ELR (cell line): ENCODE results near the gene EGLN3.
"Not testable (repeated sequence)": the region's sequence is repeated elsewhere in the genome, so short reads cannot be mapped to it uniquely, and the experiment has no call there.

Experiments used
- DNase-seq: peaks from one replicate; pipeline ENCODE4 v3.0.0-alpha.2; 2015; ENCODE audit warnings: low read depth

The EGLN3 gene

GRCh38 chr14:33950320-33951182 is at the start of gene EGLN3:
TSS of gene EGLN3 (minus strand) at chr14:33951074. CDS start at chr14:33950752, 322 bp downstream.
- peak; percentile 44 for DNase-seq

GRCh38 chr14:34000396-34000795 is 49.5 kb upstream of the EGLN3 start:
- DNase-seq = no peak

GRCh38 chr14:33999771-34000291 is 49.0 kb upstream of the EGLN3 start:
- DNase-seq = no peak

DNA sequence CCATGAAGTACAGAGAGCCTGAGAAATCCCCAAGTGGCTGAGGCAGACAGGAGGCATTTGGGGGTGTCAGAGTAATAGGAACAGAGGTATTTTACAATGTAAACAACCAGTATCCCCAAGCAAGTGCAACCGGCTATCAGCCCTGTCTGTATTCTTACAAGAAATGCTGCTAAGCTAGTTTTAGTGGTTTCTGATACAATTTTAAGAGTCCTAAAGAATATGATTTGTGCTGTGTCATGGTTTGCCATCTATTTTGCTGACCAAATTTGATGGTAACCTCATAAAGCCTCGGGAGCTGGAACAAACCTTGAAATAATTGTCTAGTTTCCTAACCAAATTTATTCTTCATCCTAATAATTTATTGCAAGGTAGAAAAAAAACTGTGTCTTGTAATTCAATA is 46.7 kb upstream of the EGLN3 start:
- DNase-seq = no peak

DNA sequence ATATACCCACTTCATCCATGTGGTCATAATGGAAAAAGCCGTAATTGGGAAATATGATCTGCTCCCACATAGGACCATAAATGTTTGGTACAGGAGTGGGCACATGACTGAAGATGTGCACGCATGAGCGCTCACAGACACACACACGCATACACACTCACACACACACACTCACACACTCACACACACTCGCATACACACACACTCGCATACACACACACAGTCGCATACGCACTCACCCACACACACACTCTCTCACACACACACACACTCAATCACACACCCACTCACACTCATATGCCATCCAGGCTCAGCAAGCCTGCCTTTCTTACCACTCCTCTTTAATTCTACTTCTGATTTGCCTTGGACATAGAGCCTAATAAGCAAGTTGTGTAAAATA is 45.6 kb upstream of the EGLN3 start:
- no peak for DNase-seq

GRCh38 chr14:33993246-33993645 is 42.4 kb upstream of the EGLN3 start:
- no peak for DNase-seq

GRCh38 chr14:33992274-33993007 is 41.6 kb upstream of the EGLN3 start:
- DNase-seq = no peak

GRCh38 chr14:33990790-33991189 is 39.9 kb upstream of the EGLN3 start:
- DNase-seq = no peak

DNA sequence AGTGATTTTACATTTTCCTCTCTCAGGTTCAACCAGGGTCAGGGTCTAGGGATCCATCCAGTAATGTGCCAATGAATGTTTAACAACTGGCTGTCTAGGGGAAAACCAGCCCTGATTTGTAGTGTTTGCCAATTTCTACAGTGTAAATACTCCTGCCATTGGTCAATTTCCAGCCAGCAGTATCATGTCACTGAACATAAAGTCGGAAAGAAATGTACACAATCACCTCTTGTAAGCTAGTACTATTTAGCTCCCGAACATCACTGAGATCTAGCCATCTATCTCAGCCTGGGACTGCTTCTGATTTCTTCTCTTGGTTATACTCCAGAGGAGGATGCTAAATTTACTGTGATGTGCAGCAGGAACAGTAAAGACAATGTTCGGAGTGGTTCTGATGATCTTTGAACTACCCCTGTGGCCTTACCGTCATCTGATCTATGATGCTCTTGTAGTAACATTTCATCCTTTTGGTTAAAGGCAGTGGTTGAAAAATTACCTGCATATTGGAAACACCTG is 36.7 kb upstream of the EGLN3 start:
- DNase-seq = no peak

- DNase-seq = peak; percentile 59
Observed at GRCh38 chr14:33986804-33987203, 35.9 kb upstream of the EGLN3 start.

GRCh38 chr14:33985242-33985641 is 34.4 kb upstream of the EGLN3 start:
- DNase-seq = no peak

- DNase-seq = no peak
Observed at GRCh38 chr14:33979613-33980276, 28.9 kb upstream of the EGLN3 start.

DNA sequence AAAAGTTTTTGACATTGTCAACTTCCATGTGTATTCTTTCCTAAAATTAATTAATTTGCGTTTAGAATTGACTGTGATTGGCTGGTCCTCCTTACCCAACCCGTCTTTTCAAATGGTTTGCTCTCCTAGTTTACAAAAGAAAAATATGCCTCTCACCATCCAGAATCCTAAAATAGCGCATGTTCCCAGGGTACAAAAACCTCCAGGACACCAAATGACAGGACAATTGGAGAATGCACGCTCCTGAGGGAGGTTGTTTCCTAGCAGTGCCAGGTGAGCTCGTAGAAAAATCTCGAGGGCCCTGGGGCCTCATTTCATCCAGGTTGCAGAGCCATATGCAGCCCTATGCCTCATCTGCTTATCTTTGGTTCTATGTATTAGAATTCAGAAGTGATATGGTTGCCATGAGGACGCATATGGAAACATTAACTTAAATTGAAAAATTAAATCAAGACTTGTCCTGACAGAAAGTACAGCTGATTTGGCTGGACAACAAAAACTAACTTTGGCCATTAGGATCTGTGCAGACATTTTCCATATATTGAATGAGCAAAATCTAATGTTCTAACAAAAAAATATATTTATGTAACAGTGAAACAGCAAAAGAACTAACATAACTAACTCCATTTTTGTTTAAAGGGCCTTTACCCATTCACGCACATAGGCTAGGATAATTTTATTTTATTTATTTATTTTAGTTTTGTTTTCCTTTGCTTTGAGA is 28.2 kb upstream of the EGLN3 start:
- DNase-seq = no peak

DNA sequence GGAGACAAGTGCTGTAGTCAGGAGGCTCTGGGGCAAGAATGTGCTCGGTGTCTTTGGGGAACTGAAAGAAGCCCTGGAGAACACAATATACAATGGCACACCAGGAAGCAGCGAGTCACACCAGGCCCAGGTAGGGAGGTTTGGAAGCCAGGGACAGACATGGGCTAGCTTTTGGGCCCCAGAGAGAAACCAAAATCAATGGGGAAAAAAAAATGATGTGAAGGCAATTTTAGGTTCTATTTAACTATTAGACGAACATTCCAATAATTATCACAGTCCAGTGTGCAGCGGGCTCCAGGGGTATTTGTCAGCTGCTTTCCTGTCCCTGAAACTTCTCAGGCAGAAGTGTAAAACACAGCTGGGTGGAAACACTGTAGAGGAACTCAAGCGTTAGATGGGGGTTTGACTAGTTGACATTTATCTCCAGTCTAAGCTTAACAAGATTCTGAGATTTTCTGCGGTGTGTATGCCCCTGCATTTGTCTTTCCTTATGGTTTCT is 21.8 kb upstream of the EGLN3 start:
- DNase-seq = no peak

DNA sequence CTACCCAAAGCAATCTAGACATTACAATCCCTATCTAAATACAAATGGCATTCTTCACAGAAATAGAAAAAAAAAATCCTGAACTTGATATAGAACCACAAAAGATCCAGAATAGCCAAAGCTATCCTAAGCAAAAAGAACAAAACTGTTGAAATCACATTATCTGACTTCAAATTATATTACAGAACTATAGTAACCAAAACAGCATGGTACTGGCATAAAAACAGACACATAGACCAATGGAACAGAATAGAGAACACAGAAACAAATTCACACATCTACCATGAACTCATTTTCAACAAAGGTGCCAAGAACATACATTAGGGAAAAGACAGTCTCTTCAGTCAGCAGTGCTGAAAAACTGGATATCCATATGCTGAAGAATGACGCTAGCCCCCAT is 19.0 kb upstream of the EGLN3 start:
- DNase-seq = not testable (repeated sequence)

GRCh38 chr14:33968722-33969121 is 17.8 kb upstream of the EGLN3 start:
- no peak for DNase-seq

- DNase-seq = no peak
Observed at GRCh38 chr14:33967138-33967537, 16.3 kb upstream of the EGLN3 start.

- DNase-seq = no peak
Observed at GRCh38 chr14:33966276-33966675, 15.4 kb upstream of the EGLN3 start.

DNA sequence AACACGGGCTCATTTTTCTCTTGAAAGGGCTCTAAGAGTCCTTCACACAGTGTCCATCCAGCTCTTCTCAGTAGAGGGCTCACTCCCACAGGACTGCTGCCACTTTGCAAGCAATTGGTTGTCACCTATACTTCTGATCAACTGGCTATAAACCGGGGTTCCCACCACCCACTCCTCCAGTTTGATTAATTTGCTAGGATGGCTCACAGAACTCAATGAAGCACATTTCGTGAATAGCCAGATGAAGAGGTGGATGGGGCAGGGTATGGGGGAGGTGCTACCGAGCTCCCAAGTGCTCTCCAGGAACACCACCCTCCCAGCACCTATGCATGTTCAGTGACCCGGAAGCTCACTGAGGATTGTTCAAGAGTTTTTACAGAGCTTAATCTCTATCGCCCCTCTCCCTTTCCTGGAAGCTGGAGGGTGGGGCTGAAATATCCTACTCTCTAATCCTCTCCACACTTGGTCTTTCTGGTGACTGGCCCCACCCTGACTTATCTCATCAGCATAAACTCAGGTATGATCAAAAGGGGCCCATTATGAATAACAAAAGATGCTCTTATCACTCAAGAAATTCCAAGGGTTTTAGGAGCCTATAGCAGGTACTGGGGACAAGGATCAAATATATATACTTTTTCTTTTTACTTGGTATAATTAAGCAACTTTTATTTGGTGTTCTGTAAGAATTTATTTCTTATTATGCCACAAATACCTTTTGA is 13.9 kb upstream of the EGLN3 start:
- DNase-seq = no peak

GRCh38 chr14:33963892-33964291 is 13.0 kb upstream of the EGLN3 start:
- no peak for DNase-seq

DNA sequence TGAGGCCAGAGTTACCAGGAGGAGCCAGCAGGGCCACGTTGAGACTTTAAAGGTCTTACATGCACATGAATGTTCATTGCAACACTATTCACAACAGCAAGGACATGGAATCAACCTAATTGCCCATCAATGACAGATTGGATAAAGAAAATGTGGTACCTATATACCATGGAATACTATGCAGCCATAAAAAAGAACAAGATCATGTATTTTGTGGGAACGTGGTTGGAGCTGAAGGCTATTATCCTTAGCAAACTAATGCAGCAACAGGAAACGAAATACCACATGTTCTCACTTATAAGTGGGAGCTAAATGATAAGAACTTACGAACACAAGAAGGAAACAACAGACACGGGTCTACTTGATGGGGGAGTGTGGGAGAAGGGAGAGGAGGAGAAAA is 11.6 kb upstream of the EGLN3 start:
- not testable (repeated sequence) for DNase-seq
